GM21723 (cell line): ENCODE data around the gene LY6G5C.
A peak's percentile ranks its signal among the peaks of the same experiment; 100 is the strongest.

Source experiments
- ATAC-seq: cut with Tn5 transposase; IDR thresholded peaks from one replicate; pipeline ENCODE4 v1.9.1; 2021; ENCODE audit warnings: mild to moderate bottlenecking, moderate library complexity; ENCODE audit not compliant: unreplicated experiment

The LY6G5C gene

GRCh38 chr6:31691564-31692108 lies 10.8 kb upstream of the LY6G5C start:
- ATAC-seq, result no peak

- ATAC-seq, result no peak
Measured at GRCh38 chr6:31691078-31691463, 10.2 kb upstream of the LY6G5C start.

GRCh38 chr6:31690231-31691077 lies 9.6 kb upstream of the LY6G5C start:
- ATAC-seq, result no peak

- no peak for ATAC-seq
Measured at GRCh38 chr6:31689249-31690110, 8.6 kb upstream of the LY6G5C start.

- ATAC-seq, result no peak
Measured at GRCh38 chr6:31687860-31688693, 7.2 kb upstream of the LY6G5C start.

- no peak for ATAC-seq
Measured at GRCh38 chr6:31687321-31687720, 6.5 kb upstream of the LY6G5C start.

- ATAC-seq, result no peak
Measured at GRCh38 chr6:31686483-31686882, 5.6 kb upstream of the LY6G5C start.

GRCh38 chr6:31683591-31683990 lies 2.7 kb upstream of the LY6G5C start:
- no peak for ATAC-seq

GRCh38 chr6:31681135-31681671 lies 336 bp upstream of the LY6G5C start:
- ATAC-seq, result peak; percentile 26

GRCh38 chr6:31677955-31678354 lies 2.9 kb downstream of the LY6G5C start:
- no peak for ATAC-seq

- no peak for ATAC-seq
Measured at GRCh38 chr6:31676904-31677303, 4.0 kb downstream of the LY6G5C start.

- ATAC-seq, result no peak
Measured at GRCh38 chr6:31676322-31676903, 4.5 kb downstream of the LY6G5C start.

- no peak for ATAC-seq
Measured at GRCh38 chr6:31669676-31670075, 11.2 kb downstream of the LY6G5C start, which contains the start of gene LY6G5B. LY6G5B (plus strand) TSS chr6:31669976; CDS start chr6:31670951, 975 bp downstream.

GRCh38 chr6:31666337-31666965 lies 14.4 kb downstream of the LY6G5C start:
- no peak for ATAC-seq

GRCh38 chr6:31665501-31666336 lies 15.1 kb downstream of the LY6G5C start, which contains the start of gene CSNK2B:
CSNK2B (plus strand) TSS chr6:31666080; CDS start chr6:31666832, 752 bp downstream.
- peak; percentile 76 for ATAC-seq

GRCh38 chr6:31664790-31665500 lies 15.9 kb downstream of the LY6G5C start, which contains the start of gene GPANK1:
GPANK1 (minus strand) TSS chr6:31664997; CDS start chr6:31664478, 519 bp downstream.
- ATAC-seq, result peak; percentile 39

GRCh38 chr6:31663961-31664789 lies 16.7 kb downstream of the LY6G5C start:
- ATAC-seq, result no peak
